Caco-2 (cell line): ENCODE measurements around the gene CFAP46. TPM values are rescaled to one million over a fixed set of nuclear protein-coding genes. Genes with fewer than 3 reads are reported as not detected.

Experiments used
- BruUV-seq: library from RNA; stranded (reverse); fragments of 400-500 nt; replicated peaks from 2 replicates; lab custom pipeline; 2021; lab: Mats Ljungman, UMichigan
- CTCF ChIA-PET: fragments of 300-600 bp; sonication (Branson Sonifier 250); formaldehyde crosslinking; loops from one replicate; lab custom pipeline; 2022; ENCODE audit warnings: antibody characterized with exemption; lab: Charles Lee
- POLR2A ChIA-PET: fragments of 300-600 bp; sonication (Branson Sonifier 250); formaldehyde crosslinking; loops from one replicate; lab custom pipeline; 2022; ENCODE audit warnings: antibody characterized with exemption; lab: Charles Lee
- DNase-seq, 2 experiments: peaks; one replicate each; pipeline versions ENCODE4 v3.0.0 to v3.0.0-alpha.2; 2020 to 2022
- H3K27me3 ChIP-seq: replicated peaks from 2 replicates; pipeline ENCODE4 v1.6.0; 2011; ENCODE audit warnings: low read length; ENCODE audit not compliant: control insufficient read depth, insufficient read depth
- H3K36me3 ChIP-seq: 2 replicates; pipeline ENCODE4 v1.5.1; 2011; ENCODE audit warnings: low read length; ENCODE audit not compliant: control insufficient read depth, insufficient read depth
- H3K4me1 ChIP-seq: fragments of 250-450 bp; sonication (Bioruptor Pico); 2 replicates; pipeline ENCODE4 v1.5.1; 2020; ENCODE audit warnings: mild to moderate bottlenecking
- H3K4me3 ChIP-seq: 2 replicates; pipeline ENCODE4 v1.5.1; 2011; ENCODE audit warnings: low read depth, mild to moderate bottlenecking, control low read depth, low read length
- H3K9me3 ChIP-seq: fragments of 250-450 bp; sonication (Bioruptor Pico); 2 replicates; pipeline ENCODE4 v1.5.1; 2020; ENCODE audit warnings: mild to moderate bottlenecking, moderate library complexity
- H3K27ac Mint-ChIP-seq: one replicate; pipeline ENCODE4 v1.8.0; 2022; ENCODE audit warnings: mixed read lengths; ENCODE audit not compliant: unreplicated experiment
- H3K27me3 Mint-ChIP-seq: one replicate; pipeline ENCODE4 v1.8.0; 2022; ENCODE audit warnings: mixed read lengths; ENCODE audit not compliant: insufficient read depth, unreplicated experiment
- H3K36me3 Mint-ChIP-seq: one replicate; pipeline ENCODE4 v1.8.0; 2022; ENCODE audit warnings: mild to moderate bottlenecking, mixed read lengths; ENCODE audit not compliant: insufficient read depth, unreplicated experiment
- H3K4me1 Mint-ChIP-seq: one replicate; pipeline ENCODE4 v1.8.0; 2022; ENCODE audit warnings: low read depth, mixed read lengths; ENCODE audit not compliant: unreplicated experiment
- H3K4me3 Mint-ChIP-seq: one replicate; pipeline ENCODE4 v1.8.0; 2022; ENCODE audit warnings: mild to moderate bottlenecking, moderate library complexity, mixed read lengths; ENCODE audit not compliant: unreplicated experiment
- H3K9me3 Mint-ChIP-seq: one replicate; pipeline ENCODE4 v1.8.0; 2022; ENCODE audit warnings: mixed read lengths; ENCODE audit not compliant: unreplicated experiment
- intact Hi-C: fragments of 100-400 bp; cut with micrococcal nuclease; formaldehyde crosslinking; loops from one replicate; pipeline ENCODE4 v1.10.0; 2022; ENCODE audit not compliant: unreplicated experiment
- total RNA-seq: library from RNA; stranded (reverse); gene quantifications from 2 replicates; pipeline ENCODE4 v1.2.3, GENCODE V29; 2022
- TF ChIP-seq, protein P1 (sequence below), 2 experiments: fragments of 200-600 bp in 1 of 2; IDR thresholded peaks; 1 replicate in 1 of 2; 2 replicates in 1 of 2; pipeline versions ENCODE4 v1.5.1 to v1.8.0; 2011 to 2022; ENCODE audit warnings: antibody characterized with exemption in 1 of 2, control low read depth in 1 of 2, inconsistent platforms in 1 of 2, low read depth in 1 of 2, low read length in 1 of 2, mild to moderate bottlenecking in 1 of 2, moderate library complexity in 1 of 2; ENCODE audit not compliant: insufficient read depth in 1 of 2, severe bottlenecking in 1 of 2, unreplicated experiment in 1 of 2

Gene CFAP46
- total RNA-seq, 1 experiment from 2014 or later: not detected

DNA sequence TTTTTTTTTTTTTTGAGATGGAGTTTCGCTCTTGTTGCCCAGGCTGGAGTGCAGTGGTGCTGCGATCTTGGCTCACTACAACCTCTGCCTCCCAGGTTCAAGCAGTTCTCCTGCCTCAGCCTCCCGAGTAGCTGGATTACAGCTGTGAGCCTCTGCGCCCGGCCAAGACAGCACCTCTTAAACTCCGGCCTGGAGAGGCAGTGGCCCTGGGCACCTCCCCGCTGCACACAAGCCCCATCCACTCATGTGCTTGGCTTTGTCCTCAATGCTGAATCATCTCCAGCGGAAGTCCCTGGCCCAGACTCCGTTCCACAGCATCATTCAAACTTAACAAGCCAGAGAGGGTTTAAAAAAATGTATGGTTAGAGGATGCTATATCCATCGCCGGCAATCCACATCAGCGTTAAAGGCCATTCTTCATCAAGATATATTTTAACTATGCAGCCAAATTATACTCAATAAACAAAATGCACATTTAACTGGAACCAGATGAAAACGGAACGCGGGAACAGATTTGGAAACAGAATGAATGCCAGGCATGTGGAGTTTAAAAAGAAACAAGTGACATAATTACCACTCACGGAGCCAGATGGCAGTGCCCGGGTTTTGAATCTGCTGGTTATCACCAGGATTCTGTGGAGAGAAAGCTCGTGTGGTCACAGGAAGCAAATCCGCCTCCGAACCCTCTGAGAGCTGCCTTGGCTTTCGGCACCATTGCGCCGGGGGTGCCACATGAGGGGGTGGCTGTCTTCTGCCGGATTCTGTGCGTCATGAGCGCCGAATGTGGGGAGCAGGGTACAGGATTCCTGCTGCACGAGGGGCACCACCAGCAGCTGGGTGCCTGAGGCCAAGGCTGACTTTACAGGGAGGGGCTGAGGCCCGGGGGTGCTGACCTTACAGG is 45.6 kb upstream of the CFAP46 start:
- no peaks in the 10 kb centered on the region for H3K9me3 ChIP-seq
- ChIA-PET CTCF (no interaction called here), POLR2A (no interaction called here)
- Mint-ChIP-seq H3K9me3 (no peaks in the 10 kb centered on the region), H3K27ac (no peak overlapping the region), H3K4me3 (no peak overlapping the region), H3K36me3 (no peaks in the 10 kb centered on the region), H3K27me3 (peaks cover 6% of the 10 kb centered on the region), H3K4me1 (no peaks in the 10 kb centered on the region)
- intact Hi-C loops: no loop called here
- no peaks in the 10 kb centered on the region for H3K27me3 ChIP-seq
- no peaks in the 10 kb centered on the region; the same call in 1 of the 2 replicates for H3K4me1 ChIP-seq
- TF ChIP-seq, protein P1, sequence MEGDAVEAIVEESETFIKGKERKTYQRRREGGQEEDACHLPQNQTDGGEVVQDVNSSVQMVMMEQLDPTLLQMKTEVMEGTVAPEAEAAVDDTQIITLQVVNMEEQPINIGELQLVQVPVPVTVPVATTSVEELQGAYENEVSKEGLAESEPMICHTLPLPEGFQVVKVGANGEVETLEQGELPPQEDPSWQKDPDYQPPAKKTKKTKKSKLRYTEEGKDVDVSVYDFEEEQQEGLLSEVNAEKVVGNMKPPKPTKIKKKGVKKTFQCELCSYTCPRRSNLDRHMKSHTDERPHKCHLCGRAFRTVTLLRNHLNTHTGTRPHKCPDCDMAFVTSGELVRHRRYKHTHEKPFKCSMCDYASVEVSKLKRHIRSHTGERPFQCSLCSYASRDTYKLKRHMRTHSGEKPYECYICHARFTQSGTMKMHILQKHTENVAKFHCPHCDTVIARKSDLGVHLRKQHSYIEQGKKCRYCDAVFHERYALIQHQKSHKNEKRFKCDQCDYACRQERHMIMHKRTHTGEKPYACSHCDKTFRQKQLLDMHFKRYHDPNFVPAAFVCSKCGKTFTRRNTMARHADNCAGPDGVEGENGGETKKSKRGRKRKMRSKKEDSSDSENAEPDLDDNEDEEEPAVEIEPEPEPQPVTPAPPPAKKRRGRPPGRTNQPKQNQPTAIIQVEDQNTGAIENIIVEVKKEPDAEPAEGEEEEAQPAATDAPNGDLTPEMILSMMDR (IDR thresholded peaks at IDR 0.05; ENCODE audit: insufficient read depth in 1 of 2, low read depth in 1 of 2, low read length in 1 of 2, severe bottlenecking in 1 of 2, unreplicated experiment in 1 of 2): no peak
- BruUV-seq: no TSS peak
- DNase-seq: no peak
- H3K4me3 ChIP-seq: no peak overlapping the region
- no peaks in the 10 kb centered on the region for H3K36me3 ChIP-seq

GRCh38 chr10:132986978-132987377 is 44.6 kb upstream of the CFAP46 start:
- BruUV-seq: no TSS peak
- POLR2A ChIA-PET: no interaction called here
- Mint-ChIP-seq H3K4me1 (no peaks in the 10 kb centered on the region), H3K27ac (no peak overlapping the region), H3K9me3 (no peaks in the 10 kb centered on the region), H3K27me3 (peaks cover 6% of the 10 kb centered on the region), H3K4me3 (no peak overlapping the region), H3K36me3 (no peaks in the 10 kb centered on the region)
- H3K36me3 ChIP-seq: no peaks in the 10 kb centered on the region
- DNase-seq: no peak
- CTCF ChIA-PET: no interaction called here
- no peaks in the 10 kb centered on the region for H3K27me3 ChIP-seq
- TF ChIP-seq, protein P1 (IDR thresholded peaks at IDR 0.05; ENCODE audit: insufficient read depth in 1 of 2, low read depth in 1 of 2, low read length in 1 of 2, severe bottlenecking in 1 of 2, unreplicated experiment in 1 of 2): no peak
- no peaks in the 10 kb centered on the region; the same call in 1 of the 2 replicates for H3K4me1 ChIP-seq
- no peaks in the 10 kb centered on the region for H3K9me3 ChIP-seq
- no peak overlapping the region for H3K4me3 ChIP-seq
- intact Hi-C loops: no loop called here

DNA sequence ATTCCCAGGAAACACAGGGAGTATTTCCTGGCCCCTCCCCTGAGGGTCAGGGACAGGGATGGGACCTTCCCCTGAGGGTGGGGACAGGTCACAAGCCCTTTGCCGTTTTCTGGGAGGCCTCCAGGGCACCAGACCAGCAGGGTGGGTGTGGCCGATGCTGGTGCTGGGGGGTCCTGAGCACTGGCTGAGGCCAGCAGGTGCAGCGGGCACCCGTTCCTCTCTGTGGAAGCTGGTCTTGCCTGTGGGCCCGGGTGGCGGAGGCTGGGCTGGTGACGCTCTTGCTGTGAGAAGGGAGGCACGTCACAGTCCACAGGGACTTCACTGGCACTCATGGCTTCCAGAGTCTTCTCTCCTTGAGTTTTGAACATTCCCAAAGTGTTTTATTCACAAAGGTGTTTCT is 44.2 kb upstream of the CFAP46 start:
- no peak overlapping the region for H3K4me3 Mint-ChIP-seq
- Histone ChIP-seq H3K9me3 (no peaks in the 10 kb centered on the region), H3K27me3 (no peaks in the 10 kb centered on the region), H3K4me1 (no peaks in the 10 kb centered on the region; the same call in 1 of the 2 replicates), H3K4me3 (no peak overlapping the region), H3K36me3 (no peaks in the 10 kb centered on the region)
- POLR2A ChIA-PET: no interaction called here
- peaks cover 6% of the 10 kb centered on the region for H3K27me3 Mint-ChIP-seq
- H3K36me3 Mint-ChIP-seq: no peaks in the 10 kb centered on the region
- CTCF ChIA-PET: no interaction called here
- no peak overlapping the region for H3K27ac Mint-ChIP-seq
- TF ChIP-seq, protein P1 (IDR thresholded peaks at IDR 0.05; ENCODE audit: insufficient read depth in 1 of 2, low read depth in 1 of 2, low read length in 1 of 2, severe bottlenecking in 1 of 2, unreplicated experiment in 1 of 2): no peak
- no TSS peak for BruUV-seq
- no peaks in the 10 kb centered on the region for H3K9me3 Mint-ChIP-seq
- H3K4me1 Mint-ChIP-seq: no peaks in the 10 kb centered on the region
- DNase-seq: no peak
- intact Hi-C loops: no loop called here
